GM18867 (cell line): Measurements from ENCODE around the gene CYP27A1.
"Not testable (repeated sequence)": the region's sequence is repeated elsewhere in the genome, so short reads cannot be mapped to it uniquely, and the experiment has no call there.

Experiments used
- ATAC-seq: cut with Tn5 transposase; IDR thresholded peaks from one replicate; pipeline ENCODE4 v1.9.1; 2021; ENCODE audit warnings: mild to moderate bottlenecking, moderate library complexity; ENCODE audit not compliant: unreplicated experiment

CYP27A1 gene

GRCh38 chr2:218829868-218830451, 48.0 kb downstream of the CYP27A1 start:
- no peak for ATAC-seq

- no peak for ATAC-seq
Measured at GRCh38 chr2:218830526-218831306, 48.8 kb downstream of the CYP27A1 start.

GRCh38 chr2:218831378-218831990, 49.5 kb downstream of the CYP27A1 start, which contains the start of gene PRKAG3:
Gene PRKAG3 (minus strand): TSS chr2:218831803.
- no peak for ATAC-seq

- ATAC-seq: no peak
Measured at GRCh38 chr2:218832081-218832480, 50.1 kb downstream of the CYP27A1 start.

GRCh38 chr2:218832520-218832919, 50.6 kb downstream of the CYP27A1 start:
- no peak for ATAC-seq

GRCh38 chr2:218833023-218833609, 51.2 kb downstream of the CYP27A1 start:
- no peak for ATAC-seq

GRCh38 chr2:218834685-218835084, 52.7 kb downstream of the CYP27A1 start:
- ATAC-seq: no peak

GRCh38 chr2:218837495-218837894, 55.5 kb downstream of the CYP27A1 start:
- ATAC-seq: no peak

GRCh38 chr2:218839430-218839829, 57.5 kb downstream of the CYP27A1 start:
- ATAC-seq: no peak

GRCh38 chr2:218839888-218840287, 57.9 kb downstream of the CYP27A1 start:
- no peak for ATAC-seq

GRCh38 chr2:218844334-218844733, 62.4 kb downstream of the CYP27A1 start:
- ATAC-seq: not testable (repeated sequence)

- not testable (repeated sequence) for ATAC-seq
Measured at GRCh38 chr2:218846963-218847362, 65.0 kb downstream of the CYP27A1 start.

GRCh38 chr2:218849721-218850120, 67.8 kb downstream of the CYP27A1 start:
- no peak for ATAC-seq

- ATAC-seq: no peak
Measured at GRCh38 chr2:218850796-218851195, 68.8 kb downstream of the CYP27A1 start.

- ATAC-seq: no peak
Measured at GRCh38 chr2:218851286-218851685, 69.3 kb downstream of the CYP27A1 start.

GRCh38 chr2:218852911-218853667, 71.1 kb downstream of the CYP27A1 start:
- no peak for ATAC-seq

- no peak for ATAC-seq
Measured at GRCh38 chr2:218853766-218854165, 71.8 kb downstream of the CYP27A1 start.

- ATAC-seq: no peak
Measured at GRCh38 chr2:218854860-218855259, 72.9 kb downstream of the CYP27A1 start.

GRCh38 chr2:218855305-218856166, 73.6 kb downstream of the CYP27A1 start:
- ATAC-seq: no peak
